ENCODE results near the gene PRKCZ. TPM values are rescaled to one million over a fixed set of nuclear protein-coding genes. Genes with fewer than 3 reads are reported as not detected.

The PRKCZ gene
- total RNA-seq, 1 donor from 2014 or later = 55.5 TPM

- TF ChIP-seq CTCF (IDR thresholded peaks at IDR 0.05; ENCODE audit: unreplicated experiment) = no peak
- no peak for DNase-seq (ENCODE audit: low spot score in 2 of 2, unreplicated experiment in 2 of 2)
- peaks cover 35% of the 10 kb centered on the region for H3K36me3 Mint-ChIP-seq
- H3K27me3 Mint-ChIP-seq (ENCODE audit: low read depth) = no peaks in the 10 kb centered on the region
- H3K9me3 Mint-ChIP-seq = no peaks in the 10 kb centered on the region
- no peak overlapping the region for H3K27ac Mint-ChIP-seq
- no peak overlapping the region for H3K4me3 Mint-ChIP-seq
- H3K4me1 Mint-ChIP-seq = no peaks in the 10 kb centered on the region
Measured at GRCh38 chr1:2155788-2156187, 105.6 kb downstream of the PRKCZ start.

GRCh38 chr1:2156866-2157265, 106.7 kb downstream of the PRKCZ start:
- DNase-seq (ENCODE audit: low spot score in 2 of 2, unreplicated experiment in 2 of 2) = no peak
- Mint-ChIP-seq H3K4me1 (no peaks in the 10 kb centered on the region), H3K27me3 (ENCODE audit: low read depth) (no peaks in the 10 kb centered on the region), H3K27ac (no peak overlapping the region), H3K9me3 (no peaks in the 10 kb centered on the region), H3K4me3 (no peak overlapping the region), H3K36me3 (peaks cover 29% of the 10 kb centered on the region)
- no peak for TF ChIP-seq CTCF (IDR thresholded peaks at IDR 0.05; ENCODE audit: unreplicated experiment)

- H3K4me3 Mint-ChIP-seq = no peak overlapping the region
- H3K27me3 Mint-ChIP-seq (ENCODE audit: low read depth) = no peaks in the 10 kb centered on the region
- H3K36me3 Mint-ChIP-seq = peaks cover 30% of the 10 kb centered on the region
- TF ChIP-seq CTCF (IDR thresholded peaks at IDR 0.05; ENCODE audit: unreplicated experiment) = no peak
- H3K4me1 Mint-ChIP-seq = no peaks in the 10 kb centered on the region
- no peak overlapping the region for H3K27ac Mint-ChIP-seq
- DNase-seq (ENCODE audit: low spot score in 2 of 2, unreplicated experiment in 2 of 2) = no peak
- H3K9me3 Mint-ChIP-seq = peaks cover under 1% of the 10 kb centered on the region
Measured at GRCh38 chr1:2157856-2158255, 107.6 kb downstream of the PRKCZ start.

GRCh38 chr1:2158272-2158671, 108.1 kb downstream of the PRKCZ start:
- peaks cover 34% of the 10 kb centered on the region for H3K36me3 Mint-ChIP-seq
- no peak overlapping the region for H3K27ac Mint-ChIP-seq
- no peaks in the 10 kb centered on the region for H3K4me1 Mint-ChIP-seq
- H3K27me3 Mint-ChIP-seq (ENCODE audit: low read depth) = no peaks in the 10 kb centered on the region
- no peak for DNase-seq (ENCODE audit: low spot score in 2 of 2, unreplicated experiment in 2 of 2)
- H3K9me3 Mint-ChIP-seq = peaks cover 5% of the 10 kb centered on the region
- no peak overlapping the region for H3K4me3 Mint-ChIP-seq
- TF ChIP-seq CTCF (IDR thresholded peaks at IDR 0.05; ENCODE audit: unreplicated experiment) = no peak

GRCh38 chr1:2159124-2159523, 108.9 kb downstream of the PRKCZ start:
- Mint-ChIP-seq H3K4me3 (no peak overlapping the region), H3K27me3 (ENCODE audit: low read depth) (no peaks in the 10 kb centered on the region), H3K27ac (no peak overlapping the region), H3K4me1 (no peaks in the 10 kb centered on the region), H3K36me3 (peaks cover 40% of the 10 kb centered on the region), H3K9me3 (peaks cover 5% of the 10 kb centered on the region)
- no peak for DNase-seq (ENCODE audit: low spot score in 2 of 2, unreplicated experiment in 2 of 2)
- TF ChIP-seq CTCF (IDR thresholded peaks at IDR 0.05; ENCODE audit: unreplicated experiment) = no peak
